ENCODE results near the gene SLC4A1AP.
"Not testable (repeated sequence)": the region's sequence is repeated elsewhere in the genome, so short reads cannot be mapped to it uniquely, and the experiment has no call there.

The SLC4A1AP gene, protein sequence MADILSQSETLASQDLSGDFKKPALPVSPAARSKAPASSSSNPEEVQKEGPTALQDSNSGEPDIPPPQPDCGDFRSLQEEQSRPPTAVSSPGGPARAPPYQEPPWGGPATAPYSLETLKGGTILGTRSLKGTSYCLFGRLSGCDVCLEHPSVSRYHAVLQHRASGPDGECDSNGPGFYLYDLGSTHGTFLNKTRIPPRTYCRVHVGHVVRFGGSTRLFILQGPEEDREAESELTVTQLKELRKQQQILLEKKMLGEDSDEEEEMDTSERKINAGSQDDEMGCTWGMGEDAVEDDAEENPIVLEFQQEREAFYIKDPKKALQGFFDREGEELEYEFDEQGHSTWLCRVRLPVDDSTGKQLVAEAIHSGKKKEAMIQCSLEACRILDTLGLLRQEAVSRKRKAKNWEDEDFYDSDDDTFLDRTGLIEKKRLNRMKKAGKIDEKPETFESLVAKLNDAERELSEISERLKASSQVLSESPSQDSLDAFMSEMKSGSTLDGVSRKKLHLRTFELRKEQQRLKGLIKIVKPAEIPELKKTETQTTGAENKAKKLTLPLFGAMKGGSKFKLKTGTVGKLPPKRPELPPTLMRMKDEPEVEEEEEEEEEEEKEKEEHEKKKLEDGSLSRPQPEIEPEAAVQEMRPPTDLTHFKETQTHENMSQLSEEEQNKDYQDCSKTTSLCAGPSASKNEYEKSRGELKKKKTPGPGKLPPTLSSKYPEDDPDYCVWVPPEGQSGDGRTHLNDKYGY

DNA sequence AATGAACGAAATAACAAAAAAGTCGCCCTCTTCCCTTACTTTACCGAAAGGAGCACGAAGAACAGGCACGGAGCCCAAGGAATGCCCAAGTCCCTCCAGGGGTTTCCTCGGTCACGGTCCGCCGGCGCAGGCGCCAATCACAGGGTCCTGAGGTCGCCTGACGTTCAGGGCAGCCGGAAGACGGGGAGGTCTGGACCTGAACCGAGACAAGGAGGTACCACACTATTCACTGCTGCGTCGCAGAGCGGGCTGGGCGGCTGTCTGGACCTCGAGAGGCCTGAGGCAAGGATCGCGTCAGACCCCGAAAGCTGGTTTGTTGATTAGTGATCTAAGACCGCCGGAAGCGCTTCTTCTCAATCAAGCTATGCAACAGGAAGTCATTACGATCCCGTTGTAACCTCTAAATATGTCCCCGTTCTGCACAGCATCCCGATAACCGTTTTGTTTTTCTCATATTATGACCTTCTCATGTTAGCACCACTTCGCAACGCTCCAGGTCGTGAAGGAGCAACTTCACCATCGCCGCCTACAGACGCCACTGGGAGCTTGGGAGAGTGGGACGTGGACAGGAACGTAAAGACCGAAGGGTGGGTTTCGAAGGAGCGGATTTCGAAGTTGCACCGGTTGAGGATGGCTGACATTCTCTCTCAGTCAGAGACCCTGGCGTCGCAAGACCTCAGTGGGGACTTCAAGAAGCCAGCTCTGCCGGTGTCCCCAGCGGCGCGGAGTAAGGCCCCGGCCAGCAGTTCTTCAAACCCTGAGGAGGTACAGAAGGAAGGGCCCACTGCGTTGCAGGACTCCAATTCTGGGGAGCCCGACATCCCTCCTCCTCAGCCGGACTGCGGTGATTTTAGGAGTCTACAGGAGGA, at the start of gene SLC4A1AP, which contains the start of gene SUPT7L:
SLC4A1AP (plus strand) TSS at position 605 of the 869 bp plus-strand sequence; CDS start at position 631, 26 bp downstream.
SUPT7L (minus strand) TSS at position 330 of the 869 bp plus-strand sequence. CDS start 1,422 bp downstream, outside the sequence.
- DNase-seq, result peak; percentile 85

DNA sequence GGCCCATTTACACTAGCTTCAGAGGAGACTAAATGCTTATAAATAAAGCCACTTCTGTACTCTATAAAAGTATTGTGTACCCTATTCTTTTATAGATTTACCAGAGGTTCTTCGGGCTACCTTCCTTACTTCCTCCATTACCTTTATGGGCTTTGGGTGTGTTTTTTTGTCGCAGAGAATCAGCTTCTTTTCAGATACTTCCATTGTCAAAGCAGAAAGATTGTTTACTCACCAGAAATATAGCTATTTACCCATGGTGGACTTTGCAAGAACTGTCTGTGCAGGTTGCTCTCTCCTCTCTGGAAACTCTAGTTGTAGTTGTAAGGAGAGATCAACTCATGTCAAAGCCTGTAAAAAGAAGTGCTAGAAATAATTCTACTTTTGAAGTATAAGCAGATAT, 49.7 kb upstream of the SLC4A1AP start:
- no peak for DNase-seq

DNA sequence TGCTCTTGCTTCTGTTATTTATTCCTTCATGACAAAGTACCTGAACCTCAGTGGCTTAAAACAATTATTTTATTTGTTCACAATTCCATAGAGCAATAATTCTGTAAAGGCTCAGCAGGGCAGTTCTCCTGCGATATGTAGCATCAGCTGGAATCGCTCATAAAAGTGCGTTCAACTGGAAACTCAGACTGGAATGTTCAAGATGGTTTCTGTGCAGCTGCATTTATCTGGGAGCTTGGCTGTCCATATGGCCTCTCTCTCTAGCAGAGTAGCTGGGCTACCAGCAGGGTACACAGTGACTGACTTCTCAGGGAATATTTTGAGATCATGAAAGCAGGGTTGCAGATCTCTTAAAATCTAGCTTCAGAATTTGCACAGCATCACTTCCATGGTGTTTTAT, 48.4 kb upstream of the SLC4A1AP start:
- no peak for DNase-seq

DNA sequence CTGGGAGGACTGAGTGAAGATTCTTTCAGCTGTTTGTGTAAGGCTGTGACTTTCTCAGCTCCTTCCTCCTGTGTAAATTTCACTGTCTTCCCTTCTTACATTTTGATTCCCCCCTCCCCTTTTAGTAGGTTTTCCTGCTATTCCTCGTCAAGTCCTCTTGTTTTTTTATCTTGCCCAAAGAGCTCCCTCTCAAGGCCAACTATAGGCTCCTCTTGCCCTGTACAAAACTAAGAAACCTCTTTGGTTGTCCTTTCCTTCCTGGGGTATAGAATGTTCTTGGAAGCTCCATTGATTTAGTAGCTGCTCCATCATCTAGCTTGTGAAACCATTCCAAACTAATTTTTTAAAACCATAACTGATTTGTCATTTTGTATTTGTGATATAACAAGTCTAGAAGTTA, 42.2 kb upstream of the SLC4A1AP start:
- DNase-seq, result no peak

DNA sequence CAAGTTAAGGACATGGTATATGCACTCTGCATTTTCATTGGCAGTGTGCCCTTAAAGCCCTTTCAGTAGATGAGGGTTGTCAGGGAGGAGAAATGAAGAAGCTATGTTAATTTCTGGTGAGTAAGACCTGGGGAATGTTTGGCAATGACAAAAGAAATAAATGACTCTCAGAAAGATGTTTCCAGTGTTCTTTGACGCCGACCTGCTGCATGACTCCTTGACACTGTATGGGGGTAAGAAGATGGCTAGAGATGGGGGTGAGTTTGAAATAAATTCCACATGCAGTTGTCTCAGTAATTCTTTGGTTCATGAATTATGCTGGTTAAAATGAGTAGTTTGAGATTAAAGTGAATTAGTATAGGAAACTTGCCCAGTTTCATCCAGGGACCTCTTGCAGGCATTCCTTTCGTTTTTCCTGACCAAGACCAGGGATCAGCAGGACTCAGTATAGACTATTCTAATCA, 40.7 kb upstream of the SLC4A1AP start:
- DNase-seq, result peak; percentile 97

DNA sequence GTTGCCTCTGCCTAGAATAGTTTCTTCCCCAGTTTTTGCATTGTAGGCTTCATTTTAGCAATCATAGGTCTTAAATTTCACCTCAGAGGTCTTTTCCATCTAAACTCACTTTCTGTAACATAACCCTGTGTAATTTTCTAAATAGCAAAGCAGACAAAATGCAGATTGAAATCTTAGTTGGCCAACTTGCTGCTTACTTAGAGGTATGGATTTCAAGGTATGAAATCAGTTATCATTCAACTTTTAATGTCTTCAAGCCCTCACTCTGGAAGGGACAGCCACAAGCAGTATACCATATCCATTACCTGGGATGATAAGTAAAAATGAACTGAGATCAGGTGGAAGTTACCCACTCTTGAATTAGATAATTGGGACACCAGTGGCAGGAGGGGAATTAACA, 38.7 kb upstream of the SLC4A1AP start:
- DNase-seq, result no peak

DNA sequence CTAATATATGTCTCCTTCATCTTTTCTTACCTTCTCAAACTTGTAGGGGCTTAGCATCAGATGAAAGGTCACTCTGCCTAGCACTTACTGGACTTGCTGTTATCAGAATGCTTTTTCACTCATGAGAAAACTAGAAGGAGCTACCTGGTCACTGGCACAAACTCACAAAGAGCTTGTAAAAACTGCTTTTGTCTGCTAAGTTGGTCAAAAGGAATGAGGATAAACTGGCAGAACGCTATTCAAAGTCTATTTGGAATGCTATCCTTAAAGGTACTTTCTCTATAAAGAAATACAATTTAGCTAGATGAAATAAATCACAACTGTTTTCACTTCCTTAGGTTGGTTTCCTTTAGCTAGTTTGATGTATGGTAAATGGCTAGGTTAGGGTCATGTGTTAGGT, 37.4 kb upstream of the SLC4A1AP start:
- DNase-seq, result not testable (repeated sequence)

DNA sequence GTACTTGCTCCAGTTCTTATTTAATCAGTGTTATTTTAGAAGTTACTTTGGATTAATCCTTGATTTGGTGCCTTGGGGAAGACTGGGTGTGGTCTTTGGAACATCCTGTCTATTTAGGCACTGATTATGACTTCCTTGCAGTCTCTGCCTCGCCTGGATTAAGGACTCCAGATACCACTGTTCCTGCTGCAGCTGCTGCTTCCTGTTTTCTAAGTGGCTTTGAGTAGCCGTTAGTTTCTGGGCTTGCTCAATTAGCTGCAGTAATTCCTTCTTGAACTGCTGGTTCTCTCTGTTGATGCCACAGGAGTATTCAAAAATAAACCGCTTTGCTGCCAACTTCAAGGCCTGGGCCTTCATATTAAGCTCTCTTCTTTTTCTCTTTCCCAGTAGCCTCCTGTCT, 36.8 kb upstream of the SLC4A1AP start:
- not testable (repeated sequence) for DNase-seq

DNA sequence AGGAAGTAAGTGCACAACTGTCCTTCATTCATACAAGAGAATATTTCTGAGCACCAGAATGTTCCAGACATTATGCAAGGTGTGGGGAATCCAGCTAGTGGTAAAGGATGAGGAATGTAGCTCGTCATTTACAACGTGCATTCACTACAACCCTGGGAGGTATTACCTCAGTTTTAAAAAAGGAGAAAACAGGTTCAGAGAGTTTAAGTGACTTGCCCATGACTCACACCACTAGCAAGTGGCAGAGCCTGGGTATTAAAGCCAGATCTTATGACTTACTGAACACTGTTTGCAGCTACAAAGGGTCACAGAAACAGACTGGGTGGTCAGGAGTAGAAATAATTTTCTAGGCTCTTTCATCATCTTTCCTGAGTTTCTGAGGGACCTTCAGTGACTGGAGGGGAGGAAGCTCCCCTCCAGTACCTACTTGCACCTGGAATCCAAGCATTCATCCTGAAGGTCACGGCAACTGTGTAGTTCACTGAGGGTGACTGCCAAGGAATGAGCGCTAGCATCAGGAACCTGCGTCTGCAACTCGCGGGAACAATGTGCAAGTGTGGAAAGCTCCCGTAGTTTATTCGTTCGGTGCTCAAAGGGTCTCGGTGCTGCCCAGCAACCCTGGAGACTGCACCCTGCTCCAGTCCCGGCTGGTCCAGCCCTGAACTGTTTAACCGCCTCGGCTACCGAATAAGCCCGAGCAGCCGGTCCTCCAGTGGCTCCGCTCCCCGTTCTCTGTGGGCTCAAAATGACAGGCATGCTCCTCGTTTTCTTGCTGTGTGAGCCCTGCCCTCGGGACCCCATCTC, 35.5 kb upstream of the SLC4A1AP start:
- peak; percentile 92 for DNase-seq

DNA sequence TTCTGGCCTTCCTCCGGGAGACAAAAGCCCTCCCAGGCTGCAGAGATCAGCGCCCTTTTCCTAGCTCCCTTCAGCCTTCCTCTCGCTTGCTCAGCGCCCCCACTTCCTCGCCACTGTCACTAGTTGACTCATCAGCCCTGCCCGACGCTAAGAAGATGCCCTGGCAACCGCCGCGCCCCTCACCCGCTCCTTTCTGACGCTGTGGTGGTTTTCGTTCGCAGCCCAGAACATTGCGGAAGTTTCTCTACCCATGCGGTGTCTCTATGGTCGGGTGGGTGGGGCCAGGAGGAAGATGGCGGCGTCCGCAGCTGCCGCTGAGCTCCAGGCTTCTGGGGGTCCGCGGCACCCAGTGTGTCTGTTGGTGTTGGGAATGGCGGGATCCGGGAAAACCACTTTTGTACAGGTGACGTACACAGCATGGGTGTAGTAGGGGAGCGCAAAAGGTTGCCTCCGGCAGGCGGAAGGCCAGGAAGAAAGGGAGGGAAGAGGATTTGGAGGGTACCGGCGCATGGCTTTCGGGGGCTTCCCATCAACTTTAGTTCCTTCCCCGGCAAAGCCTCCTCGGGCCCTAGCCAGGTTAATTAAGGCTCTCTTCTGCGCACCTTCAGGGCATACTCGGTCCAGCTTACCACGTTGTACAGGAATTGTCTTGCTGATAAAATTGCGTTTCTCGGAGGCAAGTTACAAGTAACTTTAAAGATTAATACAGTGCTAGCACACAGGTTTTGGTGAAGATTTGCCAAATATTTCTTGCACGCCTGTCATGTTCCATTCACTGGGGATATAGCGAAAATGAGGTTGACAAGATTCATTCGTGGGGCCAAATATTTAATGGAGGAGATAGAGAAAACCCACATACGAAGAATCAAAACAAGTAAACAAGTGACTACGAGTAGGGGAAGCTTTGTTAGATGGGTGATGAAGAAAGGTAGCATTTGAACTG, 34.7 kb upstream of the SLC4A1AP start, which contains the start of the genes CCDC121 and GPN1:
CCDC121 (minus strand) TSS at position 246 of the 943 bp plus-strand sequence. CDS start 1,213 bp downstream, outside the sequence.
GPN1 (plus strand) TSS at position 284 of the 943 bp plus-strand sequence; CDS start at position 293, 9 bp downstream.
- peak; percentile 93 for DNase-seq

DNA sequence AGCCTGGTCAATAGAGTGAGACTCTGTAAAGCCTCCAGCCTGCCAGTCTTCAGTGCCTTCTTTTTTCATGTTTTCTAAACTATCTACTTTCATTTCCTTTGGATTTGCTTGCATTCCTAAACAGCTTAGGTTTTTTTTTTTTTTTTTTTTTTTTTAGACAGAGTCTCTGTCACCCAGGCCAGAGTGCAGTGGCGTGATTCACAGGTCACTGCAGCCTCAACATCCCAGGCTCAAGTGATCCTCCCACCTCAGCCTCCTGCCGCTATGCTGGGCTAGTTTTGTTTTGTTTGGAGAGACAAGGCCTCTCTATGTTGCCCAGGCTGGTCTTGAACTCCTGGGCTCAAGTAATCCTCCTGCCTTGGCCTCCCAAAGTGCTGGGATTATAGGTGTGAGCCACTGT, 33.4 kb upstream of the SLC4A1AP start:
- DNase-seq, result not testable (repeated sequence)

DNA sequence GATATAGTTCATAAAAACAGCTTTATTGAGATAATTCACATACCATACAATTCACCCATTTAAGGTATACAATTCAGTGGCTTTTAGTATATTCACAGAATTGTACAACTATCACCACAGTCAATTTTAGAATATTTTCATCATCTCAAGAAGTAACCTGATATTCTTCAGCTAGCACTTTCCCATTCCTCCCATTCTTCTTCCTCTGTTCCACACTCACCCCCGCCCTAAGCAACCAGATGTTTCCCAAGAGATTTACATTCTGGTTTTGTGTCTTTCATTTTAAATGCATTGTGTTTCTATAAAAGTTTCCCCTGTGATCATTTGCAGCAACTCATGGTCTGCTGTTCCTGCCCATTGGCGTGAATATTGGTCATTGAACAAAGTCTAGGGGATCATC, 29.4 kb upstream of the SLC4A1AP start:
- DNase-seq, result no peak

DNA sequence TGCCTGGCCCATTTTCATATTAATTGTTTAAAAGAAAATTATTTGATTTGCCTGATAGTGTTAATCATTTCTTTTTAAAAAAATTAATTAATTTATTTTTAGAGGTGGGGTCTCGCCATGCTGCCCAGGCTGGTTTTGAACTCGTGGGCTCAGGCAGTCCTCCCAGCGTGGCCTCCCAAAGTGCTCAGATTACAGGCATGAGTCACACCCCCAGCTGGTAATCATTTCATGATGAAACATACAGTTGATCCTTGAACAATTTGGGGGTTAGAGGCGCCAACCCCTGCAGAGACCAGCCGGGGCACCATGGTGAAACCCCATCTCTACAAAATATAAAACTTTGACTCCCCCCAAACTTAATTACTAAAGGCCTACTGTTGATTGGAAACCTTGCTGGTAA, 26.9 kb upstream of the SLC4A1AP start:
- DNase-seq, result peak; percentile 21

DNA sequence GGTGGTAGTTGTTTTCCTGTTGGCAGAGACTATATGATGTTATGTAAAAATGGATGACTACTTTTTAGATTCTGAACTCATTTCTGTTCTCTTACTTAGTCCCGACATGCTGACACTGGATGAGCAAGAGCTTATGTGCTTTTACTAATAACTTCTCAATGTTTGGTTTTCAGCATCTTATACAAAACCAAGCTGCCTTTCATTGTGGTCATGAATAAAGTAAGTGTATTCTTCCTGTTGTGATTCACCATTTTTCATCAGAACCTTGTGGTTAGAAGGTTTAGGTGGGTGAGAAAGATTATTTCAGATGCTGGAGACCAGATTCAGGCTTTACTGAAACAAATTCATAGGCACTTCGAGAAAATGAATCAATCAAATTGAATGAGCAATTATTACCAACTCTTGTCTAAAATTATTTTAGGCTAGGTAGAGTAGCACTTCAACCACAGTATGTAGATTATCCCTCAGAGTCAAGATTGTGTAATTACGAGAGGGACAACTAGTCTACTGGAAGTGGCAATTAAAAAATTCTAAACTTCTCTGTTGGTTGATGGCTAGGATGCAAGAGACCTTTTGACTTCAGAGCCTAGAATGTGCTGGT, 25.6 kb upstream of the SLC4A1AP start:
- DNase-seq, result peak; percentile 88

DNA sequence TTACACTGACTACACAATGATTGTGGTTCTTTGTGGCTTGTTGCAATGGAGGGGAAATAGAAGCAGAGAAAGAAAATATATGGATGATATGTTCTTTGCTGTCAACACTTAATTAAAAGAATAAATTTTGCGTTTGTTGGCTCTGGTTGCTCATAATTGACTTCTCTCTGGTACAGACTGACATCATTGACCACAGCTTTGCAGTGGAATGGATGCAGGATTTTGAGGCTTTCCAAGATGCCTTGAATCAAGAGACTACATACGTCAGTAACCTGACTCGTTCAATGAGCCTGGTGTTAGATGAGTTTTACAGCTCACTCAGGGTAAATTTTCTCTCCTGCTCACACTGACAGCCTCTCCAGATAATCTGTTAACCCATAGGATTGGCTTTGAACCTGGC, 25.0 kb upstream of the SLC4A1AP start:
- DNase-seq, result peak; percentile 94

DNA sequence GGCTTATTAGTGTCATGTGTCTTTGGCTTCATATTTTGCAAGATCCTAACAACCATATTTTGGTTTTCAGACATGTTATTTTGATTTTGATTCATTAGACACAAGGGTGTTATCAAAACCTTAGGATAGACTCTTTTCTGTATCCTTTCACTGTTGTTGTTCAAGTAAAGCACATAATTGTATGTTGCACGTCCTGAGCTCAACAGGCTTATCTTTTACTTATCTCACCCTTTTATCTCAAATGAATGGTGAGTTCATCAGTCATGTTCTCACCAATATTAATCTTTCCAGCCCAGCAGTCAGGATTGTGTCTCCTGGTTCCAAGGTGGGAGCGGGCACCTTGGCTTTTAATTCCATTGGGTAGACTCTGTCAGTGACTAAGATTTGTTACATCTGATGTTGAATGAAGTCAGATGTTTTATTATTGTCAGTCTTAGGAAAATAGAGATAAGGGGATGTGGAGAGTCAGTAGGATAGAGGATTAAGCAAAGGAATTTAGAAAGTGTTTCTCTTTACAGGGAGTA, 22.9 kb upstream of the SLC4A1AP start:
- DNase-seq, result no peak

DNA sequence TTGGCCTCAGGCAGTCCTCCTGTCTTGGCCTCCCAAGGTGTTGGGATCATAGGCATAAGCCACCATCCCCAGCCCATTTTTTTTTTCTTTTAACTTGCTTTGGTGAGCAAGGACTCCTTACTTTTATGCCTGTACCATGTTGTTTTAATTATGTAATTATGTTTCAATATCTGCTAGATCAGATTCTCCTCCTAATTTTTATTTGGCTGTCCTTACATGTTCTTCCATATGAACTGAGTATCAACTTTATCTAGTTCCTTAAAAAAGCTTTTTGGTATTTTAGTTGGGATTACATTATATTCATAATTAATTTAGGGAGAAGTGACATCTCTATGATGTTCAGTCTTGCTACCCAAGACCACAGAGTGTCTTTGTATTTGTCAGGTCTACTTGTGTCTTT, 18.5 kb upstream of the SLC4A1AP start:
- no peak for DNase-seq

DNA sequence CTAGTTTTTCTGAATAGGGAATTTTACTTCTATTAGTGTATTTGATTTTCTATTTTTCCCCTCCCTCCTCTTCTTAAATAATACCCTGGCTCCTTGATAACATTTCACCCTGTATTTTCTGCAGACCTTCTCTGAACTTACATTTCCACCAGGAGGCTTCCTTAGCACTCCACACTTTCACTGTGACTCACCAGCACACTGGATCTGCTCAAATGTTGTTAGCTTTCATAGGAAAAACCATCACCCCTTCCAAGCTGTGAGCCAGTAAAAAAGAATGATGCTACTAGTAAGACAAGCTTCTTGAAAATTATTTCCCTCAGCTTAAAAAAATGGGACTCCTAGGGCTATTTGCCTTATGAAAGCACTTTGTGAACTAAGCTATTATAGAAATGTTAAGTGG, 16.4 kb upstream of the SLC4A1AP start:
- DNase-seq, result no peak

DNA sequence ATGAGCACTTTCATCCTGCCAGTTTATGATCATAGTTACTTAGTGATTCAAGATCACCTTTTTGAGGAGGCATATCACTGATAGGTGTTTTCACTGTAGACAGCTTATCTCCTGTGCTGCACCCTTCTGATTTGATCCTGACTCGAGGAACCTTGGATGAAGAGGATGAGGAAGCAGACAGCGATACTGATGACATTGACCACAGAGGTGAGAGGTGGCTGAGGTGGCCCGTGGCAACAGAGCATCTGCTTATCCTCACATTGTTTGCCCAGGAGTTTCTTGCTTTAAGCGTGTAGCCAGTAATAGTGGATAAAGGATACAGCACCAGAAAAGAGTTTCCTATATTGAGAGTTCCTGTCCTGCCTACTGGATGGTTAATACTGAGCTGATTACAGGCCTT, 16.0 kb upstream of the SLC4A1AP start:
- no peak for DNase-seq

DNA sequence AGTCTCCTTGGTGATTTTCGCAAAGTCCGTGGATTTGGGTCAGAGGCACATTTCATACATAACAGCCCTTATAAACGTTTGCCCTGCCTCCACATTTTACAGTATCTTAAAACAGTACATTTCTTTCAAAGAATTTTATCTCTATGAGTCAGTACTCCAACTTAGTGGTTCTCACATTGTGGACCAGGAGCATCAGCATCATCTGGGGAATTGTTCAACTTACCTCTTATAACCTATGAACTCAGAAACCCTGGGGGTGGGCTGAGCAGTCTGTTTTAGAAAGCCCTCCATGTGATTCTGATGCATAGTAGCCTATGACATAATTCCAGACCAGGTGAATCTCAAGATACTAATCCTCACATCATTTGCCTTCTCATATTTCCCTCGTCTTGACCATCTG, 12.6 kb upstream of the SLC4A1AP start:
- no peak for DNase-seq
